Skin epidermis (tissue), 12 donors: ENCODE results near the gene SP100.

ENCODE experiments used
- H3K27ac ChIP-seq, 21 experiments: fragments of 200-600 bp; sonication (generic) in 11 of 21; one replicate each; pipeline ENCODE4 v1.5.0; 2020; ENCODE audit warnings: mild to moderate bottlenecking in 3 of 21, inconsistent platforms in 2 of 21, moderate library complexity in 2 of 21
- H3K4me3 ChIP-seq, 7 experiments: fragments of 200-600 bp; sonication (generic) in 2 of 7; one replicate each; pipeline ENCODE4 v1.5.0; 2020; ENCODE audit warnings: inconsistent platforms in 2 of 7, mild to moderate bottlenecking in 2 of 7, moderate library complexity in 1 of 7

SP100 gene

GRCh38 chr2:230520061-230520874, 104.3 kb downstream of the SP100 start:
- no peak overlapping the region for H3K27ac ChIP-seq
- no peak overlapping the region for H3K4me3 ChIP-seq

GRCh38 chr2:230520875-230521155, 104.8 kb downstream of the SP100 start:
- no peak overlapping the region for H3K4me3 ChIP-seq
- H3K27ac ChIP-seq, result no peak overlapping the region

GRCh38 chr2:230521386-230521785, 105.4 kb downstream of the SP100 start:
- H3K4me3 ChIP-seq, result no peak overlapping the region
- H3K27ac ChIP-seq, result no peak overlapping the region

GRCh38 chr2:230525682-230526081, 109.7 kb downstream of the SP100 start:
- Histone ChIP-seq H3K4me3 (no peak overlapping the region), H3K27ac (no peak overlapping the region)

GRCh38 chr2:230537531-230537976, 121.6 kb downstream of the SP100 start:
- H3K4me3 ChIP-seq, result no peak overlapping the region
- no peak overlapping the region for H3K27ac ChIP-seq

- no peak overlapping the region for H3K4me3 ChIP-seq
- H3K27ac ChIP-seq, result no peak overlapping the region
These were observed 124.3 kb downstream of the SP100 start for GRCh38 chr2:230540332-230540731.

GRCh38 chr2:230541934-230542380, 126.0 kb downstream of the SP100 start:
- Histone ChIP-seq H3K27ac (no peak overlapping the region), H3K4me3 (no peak overlapping the region)

- Histone ChIP-seq H3K27ac (no peak overlapping the region), H3K4me3 (no peak overlapping the region)
These were observed 126.8 kb downstream of the SP100 start for GRCh38 chr2:230542751-230543150.

- H3K27ac ChIP-seq, result no peak overlapping the region
These were observed 136.2 kb downstream of the SP100 start for GRCh38 chr2:230552181-230552580.

GRCh38 chr2:230557065-230557464, 141.1 kb downstream of the SP100 start:
- Histone ChIP-seq H3K4me3 (no peak overlapping the region), H3K27ac (no peak overlapping the region)

More at GRCh38 chr2:230552181-230552580, 136.2 kb downstream of the SP100 start:
- H3K4me3 ChIP-seq, result no peak overlapping the region

- Histone ChIP-seq H3K4me3 (no peak overlapping the region), H3K27ac (no peak overlapping the region)
These were observed 149.1 kb downstream of the SP100 start for GRCh38 chr2:230564805-230565779.

- no peak overlapping the region for H3K27ac ChIP-seq
- no peak overlapping the region for H3K4me3 ChIP-seq
These were observed 153.3 kb downstream of the SP100 start for GRCh38 chr2:230569298-230569697.

GRCh38 chr2:230570987-230571386, 155.0 kb downstream of the SP100 start:
- H3K27ac ChIP-seq, result no peak overlapping the region
- no peak overlapping the region for H3K4me3 ChIP-seq

GRCh38 chr2:230575642-230576324, 159.8 kb downstream of the SP100 start:
- Histone ChIP-seq H3K4me3 (no peak overlapping the region), H3K27ac (peak overlapping the region in 1 of 21 experiments; percentile 42)

- Histone ChIP-seq H3K27ac (no peak overlapping the region), H3K4me3 (no peak overlapping the region)
These were observed 161.1 kb downstream of the SP100 start for GRCh38 chr2:230577114-230577513.

GRCh38 chr2:230578106-230578505, 162.1 kb downstream of the SP100 start:
- H3K27ac ChIP-seq, result no peak overlapping the region
- no peak overlapping the region for H3K4me3 ChIP-seq

GRCh38 chr2:230582851-230583283, 166.9 kb downstream of the SP100 start:
- no peak overlapping the region for H3K27ac ChIP-seq
- H3K4me3 ChIP-seq, result no peak overlapping the region

GRCh38 chr2:230583581-230583980, 167.6 kb downstream of the SP100 start:
- no peak overlapping the region for H3K4me3 ChIP-seq
- H3K27ac ChIP-seq, result no peak overlapping the region

GRCh38 chr2:230586328-230586982, 170.5 kb downstream of the SP100 start:
- Histone ChIP-seq H3K27ac (no peak overlapping the region), H3K4me3 (no peak overlapping the region)

GRCh38 chr2:230589025-230589424, 173.0 kb downstream of the SP100 start:
- Histone ChIP-seq H3K4me3 (no peak overlapping the region), H3K27ac (no peak overlapping the region)
